SK-N-SH treated with all-trans-retinoic acid at 6 μM for 48 hours (cell line): ENCODE measurements around the gene SDK1.

ENCODE experiments used
- CSDC2 ChIP-seq: fragments of 250-450 bp; sonication (Bioruptor Pico); IDR thresholded peaks from 2 replicates; pipeline ENCODE4 v1.5.0; 2020; ENCODE audit warnings: mild to moderate bottlenecking, moderate library complexity
- GLIS3 ChIP-seq: fragments of 250-450 bp; sonication (Bioruptor Pico); IDR thresholded peaks from 2 replicates; pipeline ENCODE4 v1.5.0; 2020; ENCODE audit warnings: mild to moderate bottlenecking, moderate library complexity
- ISL1 ChIP-seq: fragments of 250-450 bp; sonication (Bioruptor Pico); IDR thresholded peaks from 2 replicates; pipeline ENCODE4 v2.1.2; 2022; ENCODE audit warnings: mild to moderate bottlenecking, moderate library complexity
- OSR1 ChIP-seq: fragments of 250-450 bp; sonication (Bioruptor Pico); IDR thresholded peaks from 2 replicates; pipeline ENCODE4 v1.8.0; 2022; ENCODE audit warnings: moderate library complexity, mild to moderate bottlenecking, inconsistent platforms
- PATZ1 ChIP-seq: fragments of 250-450 bp; sonication (Bioruptor Pico); IDR thresholded peaks from 2 replicates; pipeline ENCODE4 v1.8.0; 2020; ENCODE audit warnings: mild to moderate bottlenecking, moderate library complexity, borderline replicate concordance
- POU6F1 ChIP-seq: fragments of 250-450 bp; sonication (Bioruptor Pico); IDR thresholded peaks from 2 replicates; pipeline ENCODE4 v1.8.0; 2021; ENCODE audit warnings: low read depth, mild to moderate bottlenecking, moderate library complexity, borderline replicate concordance
- RARB ChIP-seq: fragments of 250-450 bp; sonication (Bioruptor Pico); IDR thresholded peaks from 2 replicates; pipeline ENCODE4 v1.8.0; 2021; ENCODE audit warnings: mild to moderate bottlenecking, moderate library complexity
- SNAI2 ChIP-seq: fragments of 250-450 bp; sonication (Bioruptor Pico); IDR thresholded peaks from 2 replicates; pipeline ENCODE4 v1.5.0; 2020; ENCODE audit warnings: mild to moderate bottlenecking, moderate library complexity
- TOX ChIP-seq: fragments of 250-450 bp; sonication (Bioruptor Pico); IDR thresholded peaks from 2 replicates; pipeline ENCODE4 v1.8.0; 2021; ENCODE audit warnings: mild to moderate bottlenecking, moderate library complexity, borderline replicate concordance
- TSHZ2 ChIP-seq: fragments of 250-450 bp; sonication (Bioruptor Pico); IDR thresholded peaks from 2 replicates; pipeline ENCODE4 v1.5.0; 2020; ENCODE audit warnings: mild to moderate bottlenecking, moderate library complexity
- ZFP3 ChIP-seq: fragments of 250-450 bp; sonication (Bioruptor Pico); IDR thresholded peaks from 2 replicates; pipeline ENCODE4 v1.5.0; 2020; ENCODE audit warnings: mild to moderate bottlenecking, moderate library complexity
- ZFP30 ChIP-seq: fragments of 450-650 bp; formaldehyde crosslinking; IDR thresholded peaks from 2 replicates; pipeline ENCODE4 v1.5.0; 2022; ENCODE audit warnings: mild to moderate bottlenecking, moderate library complexity
- ZNF565 ChIP-seq: fragments of 450-650 bp; formaldehyde crosslinking; conservative IDR thresholded peaks from 2 replicates; pipeline ENCODE4 v1.5.0; 2020; ENCODE audit warnings: low read depth, mild to moderate bottlenecking, moderate library complexity

- TF ChIP-seq ZNF565 (no peak), ISL1 (CRISPR knock-in tag) (no peak), ZFP3 (CRISPR knock-in tag) (no peak), TSHZ2 (CRISPR knock-in tag) (no peak), POU6F1 (no peak), TOX (CRISPR knock-in tag) (no peak), RARB (CRISPR knock-in tag) (no peak), OSR1 (CRISPR knock-in tag) (no peak), PATZ1 (CRISPR knock-in tag) (no peak), GLIS3 (no peak), ZFP30 (CRISPR knock-in tag) (no peak), CSDC2 (CRISPR knock-in tag) (no peak), SNAI2 (CRISPR knock-in tag) (no peak)
Observed at GRCh38 chr7:3594901-3595300, 293.8 kb downstream of the SDK1 start.
